Posterior cingulate gyrus (tissue), 11 donors: ENCODE results near the gene FGFBP3.

Source experiments
- DNase-seq, 10 donors: peaks; one replicate each; pipeline versions ENCODE4 v3.0.0 to v3.0.0-alpha.2; 2020 to 2021; ENCODE audit warnings: mixed read lengths in 3 of 10
- intact Hi-C: fragments of 100-400 bp; cut with DNase I; formaldehyde crosslinking; loops from one replicate; pipeline ENCODE4 v1.15.1; 2023

The FGFBP3 gene

DNA sequence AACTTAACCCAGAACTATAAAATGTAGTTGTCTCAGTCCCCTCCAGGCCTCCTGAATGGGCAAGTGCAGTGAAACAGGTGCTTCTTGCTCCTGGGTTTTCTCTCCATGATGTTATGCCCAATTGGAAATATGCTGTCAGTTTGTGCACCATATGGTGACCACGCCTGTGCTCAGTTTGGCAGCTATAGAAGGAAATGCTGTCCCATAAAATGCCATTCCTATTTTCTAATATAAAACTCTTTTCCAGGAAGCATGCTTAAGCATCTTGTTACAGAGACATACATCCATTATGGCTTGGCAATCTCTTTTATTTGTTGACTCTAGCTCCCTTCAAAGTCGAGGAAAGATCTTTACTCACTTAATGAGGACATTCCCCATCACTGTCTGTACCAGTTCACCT is 45.2 kb downstream of the FGFBP3 start:
- no peak for DNase-seq
- intact Hi-C loops: no loop called here

DNA sequence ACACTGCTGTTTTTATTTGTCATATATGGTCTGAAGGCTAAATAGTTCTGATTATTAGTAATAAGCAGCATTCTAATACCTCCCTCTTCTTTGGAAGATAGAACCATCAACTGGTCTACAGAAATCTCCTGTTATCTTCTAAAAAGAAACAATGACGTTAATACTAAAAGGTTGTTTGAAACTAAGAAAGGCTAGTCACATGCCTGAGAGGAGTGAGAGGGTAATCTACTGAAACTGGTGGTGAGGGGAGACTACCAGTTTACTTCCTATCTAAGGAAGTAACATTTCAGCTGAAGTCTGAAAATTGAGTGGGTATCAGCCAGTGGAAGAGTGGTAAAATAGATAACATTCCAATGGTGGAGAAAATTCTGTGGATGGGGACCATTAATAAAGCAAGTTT is 48.4 kb downstream of the FGFBP3 start:
- DNase-seq: no peak
- intact Hi-C loops: no loop called here

DNA sequence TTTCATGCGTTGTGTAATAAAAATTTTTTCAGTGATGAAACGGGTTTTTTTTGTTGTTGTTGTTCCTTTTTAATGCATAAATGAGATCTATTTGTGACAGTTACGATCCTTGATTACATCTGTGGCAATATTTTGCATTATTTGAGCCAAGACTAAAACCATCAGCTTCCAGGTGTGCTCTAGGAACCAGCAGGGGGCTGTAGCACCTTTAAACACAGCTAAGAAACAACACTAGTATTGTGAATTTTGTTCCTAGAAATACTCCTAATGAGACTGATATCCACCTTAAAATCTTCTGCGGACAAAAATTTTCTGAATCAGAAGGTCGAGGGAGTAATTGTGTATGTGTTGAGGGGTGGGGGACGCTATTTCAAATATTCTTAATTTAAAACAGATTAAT is 52.6 kb downstream of the FGFBP3 start:
- intact Hi-C loops: no loop called here
- DNase-seq: no peak
